ENCODE measurements around the gene POU2F1. TPM values are rescaled to one million over a fixed set of nuclear protein-coding genes. Genes with fewer than 3 reads are reported as not detected.
A peak's percentile ranks its signal among the peaks of the same experiment; 100 is the strongest.

Gene POU2F1
- total RNA-seq, 2 donors from 2014 or later, result 48.6 to 49.4 TPM

DNA sequence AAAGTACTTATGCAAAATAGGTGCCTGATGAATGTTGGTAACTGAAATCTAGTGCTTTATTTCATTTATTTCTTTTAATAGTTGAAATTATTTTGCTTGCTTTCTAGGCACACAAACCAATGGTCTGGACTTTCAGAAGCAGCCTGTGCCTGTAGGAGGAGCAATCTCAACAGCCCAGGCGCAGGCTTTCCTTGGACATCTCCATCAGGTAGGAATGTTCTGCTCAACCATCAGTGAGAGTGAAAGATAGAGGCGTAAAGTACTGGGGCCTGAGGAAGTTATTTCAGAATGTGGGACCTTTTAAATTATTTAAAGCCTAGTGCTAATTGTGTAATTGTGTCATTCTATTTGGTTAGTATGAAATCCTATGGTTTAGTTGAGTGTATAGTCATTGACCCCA, 144.7 kb downstream of the POU2F1 start:
- Mint-ChIP-seq H3K9me3 (no peaks in the 10 kb centered on the region), H3K36me3 (ENCODE audit: low read depth) (peaks cover 13% of the 10 kb centered on the region), H3K4me1 (peaks cover 3% of the 10 kb centered on the region), H3K4me3 (no peak overlapping the region), H3K27me3 (ENCODE audit: insufficient read depth) (no peaks in the 10 kb centered on the region), H3K27ac (no peak overlapping the region)
- Histone ChIP-seq H3K9me3 (ENCODE audit: control insufficient read depth, low read length) (no peaks in the 10 kb centered on the region), H3K4me3 (ENCODE audit: low read length) (no peak overlapping the region), H3K27ac (ENCODE audit: low read depth, low read length) (no peak overlapping the region), H3K36me3 (ENCODE audit: control insufficient read depth, insufficient read depth, low read length) (peaks cover 5% of the 10 kb centered on the region), H3K4me1 (ENCODE audit: control insufficient read depth, insufficient read depth, low read length) (no peaks in the 10 kb centered on the region), H3K9ac (ENCODE audit: extremely low read depth, low read length, poor library complexity, severe bottlenecking) (no peak overlapping the region), H3K27me3 (ENCODE audit: control insufficient read depth, insufficient read depth, low read length, poor library complexity, severe bottlenecking) (no peaks in the 10 kb centered on the region)
- 95 to 96% methylated on average over 2 of the region's 2 CpGs for WGBS, 2 experiments (ENCODE audit: insufficient coverage in 1 of 2, insufficient read length in 1 of 2)
- DNase-seq, result no peak
- peak; percentile 29 for TF ChIP-seq CTCF (conservative IDR thresholded peaks at IDR 0.05)

DNA sequence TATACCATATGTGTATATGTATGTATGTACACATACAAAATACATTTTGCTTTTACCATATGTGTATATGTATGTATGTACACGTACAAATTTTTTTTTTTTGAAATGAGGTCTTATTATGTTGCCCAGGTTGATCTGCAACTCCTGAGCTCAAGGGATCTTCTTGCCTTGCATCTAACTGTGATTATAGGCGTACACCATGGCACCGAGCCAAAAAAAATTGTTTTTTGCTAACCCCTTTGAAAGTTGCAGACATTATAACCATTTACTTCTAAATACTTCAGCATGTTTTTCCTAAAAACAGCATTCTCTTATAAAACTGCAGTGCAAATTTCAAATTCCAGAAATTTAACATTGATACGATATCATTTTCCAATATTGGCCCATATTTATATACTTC, 147.0 kb downstream of the POU2F1 start:
- Histone ChIP-seq H3K36me3 (ENCODE audit: control insufficient read depth, insufficient read depth, low read length) (peaks cover 5% of the 10 kb centered on the region), H3K27ac (ENCODE audit: low read depth, low read length) (no peak overlapping the region), H3K4me1 (ENCODE audit: control insufficient read depth, insufficient read depth, low read length) (no peaks in the 10 kb centered on the region), H3K9me3 (ENCODE audit: control insufficient read depth, low read length) (no peaks in the 10 kb centered on the region), H3K4me3 (ENCODE audit: low read length) (no peak overlapping the region), H3K9ac (ENCODE audit: extremely low read depth, low read length, poor library complexity, severe bottlenecking) (no peak overlapping the region), H3K27me3 (ENCODE audit: control insufficient read depth, insufficient read depth, low read length, poor library complexity, severe bottlenecking) (no peaks in the 10 kb centered on the region)
- Mint-ChIP-seq H3K9me3 (no peaks in the 10 kb centered on the region), H3K4me3 (no peak overlapping the region), H3K4me1 (peaks cover 2% of the 10 kb centered on the region), H3K36me3 (ENCODE audit: low read depth) (peaks cover 15% of the 10 kb centered on the region), H3K27me3 (ENCODE audit: insufficient read depth) (no peaks in the 10 kb centered on the region), H3K27ac (no peak overlapping the region)
- TF ChIP-seq CTCF (conservative IDR thresholded peaks at IDR 0.05), result no peak
- 90 to 100% methylated on average over 4 of the region's 4 CpGs for WGBS, 2 experiments (ENCODE audit: insufficient coverage in 1 of 2, insufficient read length in 1 of 2)
- no peak for DNase-seq

GRCh38 chr1:167369175-167369574, 148.5 kb downstream of the POU2F1 start:
- H3K27ac Mint-ChIP-seq, result no peak overlapping the region
- H3K4me3 ChIP-seq (ENCODE audit: low read length), result no peak overlapping the region
- no peaks in the 10 kb centered on the region for H3K9me3 Mint-ChIP-seq

More at GRCh38 chr1:167369175-167369574, 148.5 kb downstream of the POU2F1 start:
- Histone ChIP-seq H3K9ac (ENCODE audit: extremely low read depth, low read length, poor library complexity, severe bottlenecking) (no peak overlapping the region), H3K27me3 (ENCODE audit: control insufficient read depth, insufficient read depth, low read length, poor library complexity, severe bottlenecking) (no peaks in the 10 kb centered on the region), H3K4me1 (ENCODE audit: control insufficient read depth, insufficient read depth, low read length) (no peaks in the 10 kb centered on the region), H3K9me3 (ENCODE audit: control insufficient read depth, low read length) (no peaks in the 10 kb centered on the region), H3K27ac (ENCODE audit: low read depth, low read length) (no peak overlapping the region), H3K36me3 (ENCODE audit: control insufficient read depth, insufficient read depth, low read length) (peaks cover 5% of the 10 kb centered on the region)
- TF ChIP-seq CTCF (conservative IDR thresholded peaks at IDR 0.05), result no peak
- DNase-seq, result no peak
- peaks cover 13% of the 10 kb centered on the region for H3K4me1 Mint-ChIP-seq
- H3K4me3 Mint-ChIP-seq, result no peak overlapping the region
- H3K27me3 Mint-ChIP-seq (ENCODE audit: insufficient read depth), result no peaks in the 10 kb centered on the region
- peaks cover 21% of the 10 kb centered on the region for H3K36me3 Mint-ChIP-seq (ENCODE audit: low read depth)

Data from endodermal cell (in vitro differentiated cells).